Measurements from ENCODE around the gene CNTNAP5. TPM values are rescaled to one million over a fixed set of nuclear protein-coding genes. Genes with fewer than 3 reads are reported as not detected.

Gene CNTNAP5
- total RNA-seq, 1 experiment from 2014 or later = not detected

- no peak for DNase-seq (ENCODE audit: low read depth)
- in situ Hi-C loops (cut with HindIII; ENCODE audit: low pct_unique_long_range_greater_than_20kb, low sequenced_read_pairs) = no loop called here
Measured at GRCh38 chr2:124666976-124667375, 641.9 kb downstream of the CNTNAP5 start.

GRCh38 chr2:124668161-124668560 is 643.1 kb downstream of the CNTNAP5 start:
- no peak for DNase-seq (ENCODE audit: low read depth)
- in situ Hi-C loops (cut with HindIII; ENCODE audit: low pct_unique_long_range_greater_than_20kb, low sequenced_read_pairs) = no loop called here

- in situ Hi-C loops (cut with HindIII; ENCODE audit: low pct_unique_long_range_greater_than_20kb, low sequenced_read_pairs) = no loop called here
- no peak for DNase-seq (ENCODE audit: low read depth)
Measured at GRCh38 chr2:124670187-124670586, 645.1 kb downstream of the CNTNAP5 start.

GRCh38 chr2:124678043-124678442 is 653.0 kb downstream of the CNTNAP5 start:
- DNase-seq (ENCODE audit: low read depth) = no peak
- in situ Hi-C loops (cut with HindIII; ENCODE audit: low pct_unique_long_range_greater_than_20kb, low sequenced_read_pairs) = no loop called here

- in situ Hi-C loops (cut with HindIII; ENCODE audit: low pct_unique_long_range_greater_than_20kb, low sequenced_read_pairs) = no loop called here
- no peak for DNase-seq (ENCODE audit: low read depth)
Measured at GRCh38 chr2:124683536-124684428, 658.7 kb downstream of the CNTNAP5 start.

- in situ Hi-C loops (cut with HindIII; ENCODE audit: low pct_unique_long_range_greater_than_20kb, low sequenced_read_pairs) = no loop called here
- DNase-seq (ENCODE audit: low read depth) = no peak
Measured at GRCh38 chr2:124689348-124689747, 664.3 kb downstream of the CNTNAP5 start.

GRCh38 chr2:124692216-124692615 is 667.1 kb downstream of the CNTNAP5 start:
- DNase-seq (ENCODE audit: low read depth) = no peak
- in situ Hi-C loops (cut with HindIII; ENCODE audit: low pct_unique_long_range_greater_than_20kb, low sequenced_read_pairs) = no loop called here

- in situ Hi-C loops (cut with HindIII; ENCODE audit: low pct_unique_long_range_greater_than_20kb, low sequenced_read_pairs) = no loop called here
- DNase-seq (ENCODE audit: low read depth) = no peak
Measured at GRCh38 chr2:124692707-124693106, 667.6 kb downstream of the CNTNAP5 start.

- DNase-seq (ENCODE audit: low read depth) = no peak
- in situ Hi-C loops (cut with HindIII; ENCODE audit: low pct_unique_long_range_greater_than_20kb, low sequenced_read_pairs) = no loop called here
Measured at GRCh38 chr2:124693156-124693555, 668.1 kb downstream of the CNTNAP5 start.

GRCh38 chr2:124698979-124699565 is 674.0 kb downstream of the CNTNAP5 start:
- in situ Hi-C loops (cut with HindIII; ENCODE audit: low pct_unique_long_range_greater_than_20kb, low sequenced_read_pairs) = no loop called here
- no peak for DNase-seq (ENCODE audit: low read depth)

GRCh38 chr2:124702777-124703176 is 677.7 kb downstream of the CNTNAP5 start:
- no peak for DNase-seq (ENCODE audit: low read depth)
- in situ Hi-C loops (cut with HindIII; ENCODE audit: low pct_unique_long_range_greater_than_20kb, low sequenced_read_pairs) = no loop called here

- in situ Hi-C loops (cut with HindIII; ENCODE audit: low pct_unique_long_range_greater_than_20kb, low sequenced_read_pairs) = no loop called here
- no peak for DNase-seq (ENCODE audit: low read depth)
Measured at GRCh38 chr2:124704071-124704925, 679.2 kb downstream of the CNTNAP5 start.

- in situ Hi-C loops (cut with HindIII; ENCODE audit: low pct_unique_long_range_greater_than_20kb, low sequenced_read_pairs) = no loop called here
- DNase-seq (ENCODE audit: low read depth) = no peak
Measured at GRCh38 chr2:124708661-124709060, 683.6 kb downstream of the CNTNAP5 start.

GRCh38 chr2:124713969-124714368 is 688.9 kb downstream of the CNTNAP5 start:
- in situ Hi-C loops (cut with HindIII; ENCODE audit: low pct_unique_long_range_greater_than_20kb, low sequenced_read_pairs) = no loop called here
- no peak for DNase-seq (ENCODE audit: low read depth)

GRCh38 chr2:124725187-124725586 is 700.1 kb downstream of the CNTNAP5 start:
- DNase-seq (ENCODE audit: low read depth) = no peak
- in situ Hi-C loops (cut with HindIII; ENCODE audit: low pct_unique_long_range_greater_than_20kb, low sequenced_read_pairs) = no loop called here

- DNase-seq (ENCODE audit: low read depth) = no peak
- in situ Hi-C loops (cut with HindIII; ENCODE audit: low pct_unique_long_range_greater_than_20kb, low sequenced_read_pairs) = no loop called here
Measured at GRCh38 chr2:124740636-124741035, 715.5 kb downstream of the CNTNAP5 start.

GRCh38 chr2:124753842-124754241 is 728.8 kb downstream of the CNTNAP5 start:
- in situ Hi-C loops (cut with HindIII; ENCODE audit: low pct_unique_long_range_greater_than_20kb, low sequenced_read_pairs) = no loop called here
- no peak for DNase-seq (ENCODE audit: low read depth)

- DNase-seq (ENCODE audit: low read depth) = no peak
- in situ Hi-C loops (cut with HindIII; ENCODE audit: low pct_unique_long_range_greater_than_20kb, low sequenced_read_pairs) = no loop called here
Measured at GRCh38 chr2:124755386-124755785, 730.3 kb downstream of the CNTNAP5 start.

- in situ Hi-C loops (cut with HindIII; ENCODE audit: low pct_unique_long_range_greater_than_20kb, low sequenced_read_pairs) = no loop called here
- DNase-seq (ENCODE audit: low read depth) = no peak
Measured at GRCh38 chr2:124756048-124756447, 731.0 kb downstream of the CNTNAP5 start.

Data from Caki2 (cell line).